HG03457 (cell line): ENCODE data around the gene BTF3L4.
"Not testable (repeated sequence)": the region's sequence is repeated elsewhere in the genome, so short reads cannot be mapped to it uniquely, and the experiment has no call there.

Source experiments
- ATAC-seq: cut with Tn5 transposase; IDR thresholded peaks from one replicate; pipeline ENCODE4 v1.9.1; 2021; ENCODE audit warnings: moderate number of reproducible peaks; ENCODE audit not compliant: unreplicated experiment

The BTF3L4 gene

GRCh38 chr1:52056163-52056936 lies at the start of gene BTF3L4:
TSS of gene BTF3L4 (plus strand) at chr1:52056295. CDS start at chr1:52059848, 3,553 bp downstream.
- ATAC-seq = peak; percentile 76

- no peak for ATAC-seq
These were observed 48.7 kb upstream of the BTF3L4 start for GRCh38 chr1:52007215-52008002.

GRCh38 chr1:52008071-52008809 lies 47.9 kb upstream of the BTF3L4 start:
- no peak for ATAC-seq

- no peak for ATAC-seq
These were observed 34.0 kb upstream of the BTF3L4 start for GRCh38 chr1:52022133-52022532.

DNA sequence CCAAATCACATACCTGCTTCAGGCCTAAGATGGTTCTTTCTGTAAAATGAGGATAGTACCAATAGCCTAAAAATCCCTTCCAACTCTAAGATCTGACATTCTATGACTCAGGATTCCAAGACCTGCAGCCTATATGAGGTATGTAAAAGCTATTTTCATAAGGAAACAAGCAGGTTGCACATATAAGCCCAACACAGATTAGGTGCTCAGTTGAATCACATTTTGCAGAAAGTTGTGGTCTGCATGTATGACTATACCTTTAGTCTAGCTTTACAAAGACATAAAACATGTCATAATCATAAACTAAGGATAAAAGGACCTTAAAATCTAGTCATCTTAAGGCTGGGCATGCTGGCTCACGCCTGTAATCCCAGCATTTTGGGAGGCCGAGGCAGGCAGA lies 29.8 kb upstream of the BTF3L4 start:
- no peak for ATAC-seq

DNA sequence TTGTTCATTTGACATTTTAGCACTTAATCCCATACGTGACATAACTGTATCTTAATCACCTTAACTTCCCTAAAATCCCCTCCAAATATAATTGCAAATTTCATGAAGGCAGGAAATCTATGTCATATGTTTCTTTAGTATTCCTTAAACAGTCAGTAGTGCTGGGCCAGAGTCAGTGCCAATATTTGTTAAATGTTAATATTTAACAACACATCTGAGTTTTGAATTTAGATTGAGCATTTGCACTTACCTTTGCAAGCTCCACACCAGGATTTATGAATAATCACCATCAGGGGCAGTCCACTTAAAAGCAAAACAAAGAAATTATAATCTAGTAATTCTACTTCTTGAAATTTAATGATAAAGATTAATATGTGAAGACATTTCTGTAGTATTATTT lies 27.8 kb upstream of the BTF3L4 start:
- ATAC-seq = no peak

DNA sequence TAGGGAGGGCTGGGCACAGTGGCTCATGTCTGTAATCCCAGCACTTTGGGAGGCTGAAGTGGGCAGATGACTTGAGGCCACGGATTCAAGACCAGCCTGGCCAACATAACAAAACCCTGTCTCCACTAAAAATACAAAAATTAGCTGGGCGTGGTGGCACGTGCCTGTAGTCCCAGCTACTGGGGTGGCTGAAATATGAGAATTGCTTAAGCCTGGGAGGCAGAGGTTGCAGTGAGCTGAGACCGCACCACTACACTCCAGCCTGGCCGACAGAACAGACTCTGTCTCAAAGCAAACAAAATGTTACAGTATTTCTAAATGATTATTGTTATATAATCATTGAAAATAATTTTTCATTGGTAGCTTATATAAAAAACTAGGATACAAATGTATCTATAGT lies 27.3 kb upstream of the BTF3L4 start:
- not testable (repeated sequence) for ATAC-seq

GRCh38 chr1:52032124-52032784 lies 23.8 kb upstream of the BTF3L4 start:
- ATAC-seq = no peak

DNA sequence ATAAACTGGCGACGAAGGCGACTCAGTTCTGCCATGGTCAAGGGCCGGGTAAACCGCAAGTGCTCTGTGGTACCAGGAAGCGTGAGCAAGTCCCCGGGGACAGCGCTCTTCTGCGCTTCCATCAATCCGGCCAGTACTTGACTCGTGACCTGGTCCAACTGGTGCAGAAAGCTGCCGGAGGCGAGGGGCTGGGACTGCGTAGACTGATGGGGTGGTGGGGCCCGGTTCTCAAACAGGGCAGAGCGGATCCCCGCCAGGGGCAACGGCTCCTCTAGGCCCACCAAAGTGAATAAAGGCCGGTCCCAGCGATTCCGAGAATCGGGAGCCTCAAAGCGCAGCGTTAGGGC lies 23.3 kb upstream of the BTF3L4 start:
- no peak for ATAC-seq

GRCh38 chr1:52033190-52034049 lies 22.7 kb upstream of the BTF3L4 start, which contains the start of gene KTI12:
TSS of gene KTI12 (minus strand) at chr1:52033810. CDS start at chr1:52033761, 49 bp downstream.
- peak; percentile 79 for ATAC-seq

- ATAC-seq = no peak
These were observed 22.1 kb upstream of the BTF3L4 start for GRCh38 chr1:52034050-52034384.

- no peak for ATAC-seq
These were observed 18.7 kb upstream of the BTF3L4 start for GRCh38 chr1:52037402-52037814.

GRCh38 chr1:52037909-52038308 lies 18.2 kb upstream of the BTF3L4 start:
- no peak for ATAC-seq

GRCh38 chr1:52041551-52042185 lies 14.4 kb upstream of the BTF3L4 start:
- no peak for ATAC-seq

GRCh38 chr1:52045236-52045635 lies 10.9 kb upstream of the BTF3L4 start:
- no peak for ATAC-seq

GRCh38 chr1:52045666-52046195 lies 10.4 kb upstream of the BTF3L4 start:
- not testable (repeated sequence) for ATAC-seq

DNA sequence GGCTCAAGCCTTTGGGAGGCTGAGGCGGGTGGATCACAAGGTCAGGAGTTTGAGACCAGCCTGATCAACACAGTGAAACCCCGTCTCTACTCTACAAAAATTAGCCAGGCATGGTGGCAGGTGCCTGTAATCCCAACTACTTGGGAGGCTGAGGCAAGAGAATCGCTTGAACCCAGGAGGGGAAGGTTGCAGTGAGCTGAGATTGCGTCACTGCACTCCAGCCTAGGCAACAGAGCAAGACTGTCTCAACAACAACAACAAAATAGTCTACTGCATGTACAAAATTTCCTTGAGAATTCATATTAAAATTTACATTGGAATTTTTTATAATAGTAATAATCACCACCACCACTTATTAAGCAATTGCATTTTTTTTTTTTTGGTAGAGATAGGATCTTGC lies 6.8 kb upstream of the BTF3L4 start:
- not testable (repeated sequence) for ATAC-seq

- no peak for ATAC-seq
These were observed 2.2 kb upstream of the BTF3L4 start for GRCh38 chr1:52053862-52054261.

DNA sequence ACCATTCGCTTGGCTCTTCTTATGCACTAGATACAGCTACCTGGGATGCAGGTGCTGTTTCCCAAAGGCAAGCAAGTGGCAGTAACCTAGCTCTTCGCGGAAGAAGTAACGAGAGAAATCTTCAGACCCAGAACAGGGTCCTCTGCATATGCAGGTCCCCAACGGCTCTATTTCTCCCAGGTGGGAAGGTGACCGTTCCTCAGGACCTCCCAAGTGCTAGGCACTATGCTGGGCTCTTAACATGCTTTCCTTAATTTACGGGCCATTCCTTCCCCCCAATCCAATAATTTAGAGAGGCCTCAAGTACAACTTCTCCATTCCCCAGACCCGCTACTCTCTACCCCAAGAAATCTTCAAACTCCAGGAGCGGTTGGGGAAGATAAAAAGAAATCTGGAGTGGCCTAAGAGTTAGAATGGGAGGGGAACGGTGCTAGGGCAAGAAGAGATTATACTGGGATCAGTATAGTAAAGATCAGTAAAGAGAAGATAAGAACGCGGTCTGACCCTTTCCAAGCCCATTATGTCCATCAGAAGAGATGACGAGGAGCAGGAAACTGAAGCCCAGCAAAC lies 1.5 kb upstream of the BTF3L4 start:
- ATAC-seq = no peak
